Tibial nerve (tissue), 4 donors: ENCODE data around the gene LRRC25.

Source experiments
- EP300 ChIP-seq, 2 donors: sonication (generic); formaldehyde crosslinking; IDR thresholded peaks; one replicate each; pipeline ENCODE4 v1.6.1; 2017; ENCODE audit warnings: antibody characterized with exemption in 2 of 2, mild to moderate bottlenecking in 1 of 2
- POLR2A ChIP-seq, 2 donors: fragments of 450-650 bp; IDR thresholded peaks; one replicate each; pipeline ENCODE4 v1.6.1; 2017; ENCODE audit warnings: antibody characterized with exemption in 2 of 2, mild to moderate bottlenecking in 2 of 2, moderate library complexity in 2 of 2
- TF ChIP-seq, protein P1 (sequence below), 5 experiments: fragments of 200-600 bp in 3 of 5; fragments of 450-650 bp in 2 of 5; sonication (generic) in 3 of 5; IDR thresholded peaks; one replicate each; pipeline ENCODE4 v1.5.1; 2016 to 2019; ENCODE audit warnings: antibody characterized with exemption in 5 of 5, mild to moderate bottlenecking in 3 of 5, moderate library complexity in 2 of 5

DNA sequence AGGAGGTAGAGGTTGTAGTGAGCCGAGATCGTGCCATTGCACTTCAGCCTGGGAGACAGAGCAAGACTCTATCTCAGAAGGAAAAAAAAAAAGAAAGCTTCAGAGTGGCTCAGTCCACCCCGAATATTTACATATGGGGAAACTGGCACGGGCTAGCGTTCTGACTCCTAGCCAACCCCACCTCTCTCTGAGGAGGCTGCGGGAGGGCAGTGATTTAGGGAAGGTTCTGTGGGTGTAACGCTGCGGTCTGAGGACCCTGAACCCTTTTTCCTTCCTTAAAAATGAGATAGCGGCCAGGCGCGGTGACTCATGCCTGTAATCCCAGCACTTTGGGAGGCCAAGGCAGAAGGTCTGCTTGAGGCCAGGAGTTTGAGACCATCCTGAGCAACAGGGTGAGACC, 5.0 kb downstream of the LRRC25 start:
- no peak for TF ChIP-seq POLR2A (IDR thresholded peaks at IDR 0.05)
- TF ChIP-seq, protein P1, sequence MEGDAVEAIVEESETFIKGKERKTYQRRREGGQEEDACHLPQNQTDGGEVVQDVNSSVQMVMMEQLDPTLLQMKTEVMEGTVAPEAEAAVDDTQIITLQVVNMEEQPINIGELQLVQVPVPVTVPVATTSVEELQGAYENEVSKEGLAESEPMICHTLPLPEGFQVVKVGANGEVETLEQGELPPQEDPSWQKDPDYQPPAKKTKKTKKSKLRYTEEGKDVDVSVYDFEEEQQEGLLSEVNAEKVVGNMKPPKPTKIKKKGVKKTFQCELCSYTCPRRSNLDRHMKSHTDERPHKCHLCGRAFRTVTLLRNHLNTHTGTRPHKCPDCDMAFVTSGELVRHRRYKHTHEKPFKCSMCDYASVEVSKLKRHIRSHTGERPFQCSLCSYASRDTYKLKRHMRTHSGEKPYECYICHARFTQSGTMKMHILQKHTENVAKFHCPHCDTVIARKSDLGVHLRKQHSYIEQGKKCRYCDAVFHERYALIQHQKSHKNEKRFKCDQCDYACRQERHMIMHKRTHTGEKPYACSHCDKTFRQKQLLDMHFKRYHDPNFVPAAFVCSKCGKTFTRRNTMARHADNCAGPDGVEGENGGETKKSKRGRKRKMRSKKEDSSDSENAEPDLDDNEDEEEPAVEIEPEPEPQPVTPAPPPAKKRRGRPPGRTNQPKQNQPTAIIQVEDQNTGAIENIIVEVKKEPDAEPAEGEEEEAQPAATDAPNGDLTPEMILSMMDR (IDR thresholded peaks at IDR 0.05): no peak
- TF ChIP-seq EP300 (IDR thresholded peaks at IDR 0.05): no peak
